Right lobe of liver (tissue), 4 donors: ENCODE data around the gene AKAP10.
"Not testable (repeated sequence)": the region's sequence is repeated elsewhere in the genome, so short reads cannot be mapped to it uniquely, and the experiment has no call there.

Experiments
- POLR2A ChIP-seq: fragments of 450-650 bp; IDR thresholded peaks from one replicate; pipeline ENCODE4 v1.6.1; 2017; ENCODE audit warnings: antibody characterized with exemption, mild to moderate bottlenecking
- TF ChIP-seq, protein P1 (sequence below), 4 donors: fragments of 200-600 bp in 3 of 4; fragments of 450-650 bp in 1 of 4; IDR thresholded peaks; one replicate each; pipeline versions ENCODE4 v1.5.1 to v1.8.0; 2016 to 2022; ENCODE audit warnings: antibody characterized with exemption in 4 of 4, mild to moderate bottlenecking in 2 of 4
- donor health status: DM: no; HTN: no; CAD: no.
- donor health status: DM: no; HTN: no; CAD: no.
- donor health status: DM: no; HTN: yes; CAD: no.

DNA sequence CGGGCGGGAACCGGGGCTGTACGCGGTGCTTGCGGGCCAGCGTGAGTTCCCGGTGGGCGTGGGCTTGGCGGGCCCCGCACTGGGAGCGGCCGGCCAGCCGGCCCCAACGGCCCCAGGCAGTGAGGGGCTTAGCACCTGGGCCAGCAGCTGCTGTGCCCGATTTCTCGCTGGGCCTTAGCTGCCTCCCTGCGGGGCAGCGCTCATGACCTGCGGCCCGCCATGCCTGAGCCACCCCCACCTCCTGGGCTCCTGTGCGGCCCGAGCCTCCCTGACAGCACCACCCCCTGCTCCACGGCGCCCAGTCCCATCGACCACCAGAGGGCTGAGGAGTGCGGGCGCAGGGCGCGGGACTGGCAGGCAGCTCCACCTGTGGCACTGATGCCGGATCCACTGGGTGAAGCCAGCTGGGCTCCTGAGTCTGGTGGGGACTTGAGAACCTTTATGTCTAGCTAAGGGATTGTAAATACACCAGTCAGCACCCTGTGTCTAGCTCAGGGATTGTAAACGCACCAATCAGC, 38.9 kb upstream of the AKAP10 start:
- TF ChIP-seq, protein P1, sequence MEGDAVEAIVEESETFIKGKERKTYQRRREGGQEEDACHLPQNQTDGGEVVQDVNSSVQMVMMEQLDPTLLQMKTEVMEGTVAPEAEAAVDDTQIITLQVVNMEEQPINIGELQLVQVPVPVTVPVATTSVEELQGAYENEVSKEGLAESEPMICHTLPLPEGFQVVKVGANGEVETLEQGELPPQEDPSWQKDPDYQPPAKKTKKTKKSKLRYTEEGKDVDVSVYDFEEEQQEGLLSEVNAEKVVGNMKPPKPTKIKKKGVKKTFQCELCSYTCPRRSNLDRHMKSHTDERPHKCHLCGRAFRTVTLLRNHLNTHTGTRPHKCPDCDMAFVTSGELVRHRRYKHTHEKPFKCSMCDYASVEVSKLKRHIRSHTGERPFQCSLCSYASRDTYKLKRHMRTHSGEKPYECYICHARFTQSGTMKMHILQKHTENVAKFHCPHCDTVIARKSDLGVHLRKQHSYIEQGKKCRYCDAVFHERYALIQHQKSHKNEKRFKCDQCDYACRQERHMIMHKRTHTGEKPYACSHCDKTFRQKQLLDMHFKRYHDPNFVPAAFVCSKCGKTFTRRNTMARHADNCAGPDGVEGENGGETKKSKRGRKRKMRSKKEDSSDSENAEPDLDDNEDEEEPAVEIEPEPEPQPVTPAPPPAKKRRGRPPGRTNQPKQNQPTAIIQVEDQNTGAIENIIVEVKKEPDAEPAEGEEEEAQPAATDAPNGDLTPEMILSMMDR (IDR thresholded peaks at IDR 0.05): not testable (repeated sequence)
- TF ChIP-seq POLR2A: not testable (repeated sequence)
